ENCODE results near the gene ANXA4.
"Not testable (repeated sequence)": the region's sequence is repeated elsewhere in the genome, so short reads cannot be mapped to it uniquely, and the experiment has no call there.

Gene ANXA4

DNA sequence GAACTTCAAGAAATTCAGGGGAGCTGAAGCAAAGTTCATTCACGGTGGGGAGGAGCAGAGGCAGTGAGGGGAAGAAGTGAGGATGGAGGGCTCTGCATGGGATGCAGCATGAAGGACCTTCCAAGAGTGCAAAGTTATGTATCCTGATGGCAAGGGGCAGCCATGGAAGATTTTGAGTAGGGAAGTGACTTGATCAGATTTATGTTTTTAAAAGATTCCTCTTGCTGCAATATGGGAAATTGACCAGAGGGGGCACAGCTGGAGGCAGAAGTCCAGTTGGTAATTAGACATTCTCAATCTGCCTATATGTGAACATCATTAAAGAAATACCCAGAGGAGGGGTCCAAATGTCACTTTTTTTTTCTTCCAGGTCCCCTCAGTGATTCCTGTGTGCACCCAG is 21.5 kb upstream of the ANXA4 start:
- DNase-seq (ENCODE audit: low read depth), result no peak

DNA sequence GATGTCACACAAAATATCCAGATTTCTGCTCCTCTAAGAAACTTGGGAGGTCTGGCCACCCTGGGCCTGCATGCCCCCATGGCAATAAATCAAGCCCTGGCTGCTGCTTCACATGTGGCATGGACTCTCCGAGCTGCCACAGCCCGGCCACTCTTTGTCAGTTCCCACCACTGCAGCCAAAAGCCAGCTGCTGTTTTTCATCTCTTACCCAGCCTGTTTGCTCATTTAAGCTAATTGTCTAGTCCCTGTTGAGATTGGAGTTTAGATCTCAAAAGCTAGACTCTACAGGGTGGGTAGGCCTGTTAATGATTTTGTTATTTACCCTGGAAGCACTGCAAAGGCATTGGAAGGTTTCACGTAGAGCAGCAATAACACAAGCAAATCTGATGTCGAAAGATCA is 20.9 kb upstream of the ANXA4 start:
- no peak for DNase-seq (ENCODE audit: low read depth)

DNA sequence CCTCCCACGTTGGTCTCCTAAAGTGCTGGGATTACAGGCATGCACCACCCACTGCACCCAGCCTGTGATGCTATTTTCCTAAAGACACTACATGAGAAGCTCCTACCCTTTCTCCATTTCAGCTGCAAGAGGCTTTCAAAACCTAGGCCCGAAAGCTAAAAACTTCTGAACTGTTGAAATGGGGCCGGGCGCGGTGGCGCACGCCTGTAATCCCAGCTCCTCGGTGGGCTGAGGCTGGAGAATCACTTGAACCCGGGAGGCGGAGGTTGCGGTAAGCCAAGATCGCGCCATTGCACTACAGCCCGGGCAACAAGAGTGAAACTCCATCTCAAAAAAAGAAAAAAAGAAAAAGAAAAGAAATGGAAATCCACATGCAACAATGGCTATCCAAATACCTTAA is 18.1 kb upstream of the ANXA4 start:
- DNase-seq (ENCODE audit: low read depth), result no peak

DNA sequence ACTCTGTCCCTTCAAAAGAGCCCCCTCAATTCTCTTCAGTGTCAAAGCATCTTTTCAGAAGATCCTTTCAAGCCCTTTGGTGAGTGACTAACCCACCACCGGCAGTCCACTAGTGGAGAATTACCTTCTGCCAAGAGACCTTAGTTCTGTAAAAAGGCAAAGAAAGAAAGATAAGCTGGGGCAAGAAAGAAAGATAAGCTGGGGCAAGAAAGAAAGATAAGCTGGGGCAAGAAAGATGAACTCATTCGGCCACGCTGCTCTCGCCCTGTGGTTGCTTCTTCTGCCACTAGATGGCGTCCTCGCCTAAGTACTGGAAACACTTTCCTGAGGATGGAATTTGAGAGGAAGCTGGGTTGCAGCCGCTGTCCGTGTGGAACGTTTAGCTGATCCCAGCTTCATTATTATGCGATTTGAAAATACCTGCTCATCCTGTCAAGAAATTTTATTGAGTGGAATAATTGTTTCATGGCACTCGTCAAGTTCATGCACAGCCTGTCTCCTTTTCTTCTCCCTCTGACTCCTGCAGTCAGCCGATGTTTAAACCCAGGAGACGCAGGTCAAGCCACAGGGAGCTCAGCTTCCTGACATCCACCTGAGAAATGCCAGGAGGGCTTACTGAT is 17.3 kb upstream of the ANXA4 start:
- DNase-seq (ENCODE audit: low read depth), result peak; percentile 64

DNA sequence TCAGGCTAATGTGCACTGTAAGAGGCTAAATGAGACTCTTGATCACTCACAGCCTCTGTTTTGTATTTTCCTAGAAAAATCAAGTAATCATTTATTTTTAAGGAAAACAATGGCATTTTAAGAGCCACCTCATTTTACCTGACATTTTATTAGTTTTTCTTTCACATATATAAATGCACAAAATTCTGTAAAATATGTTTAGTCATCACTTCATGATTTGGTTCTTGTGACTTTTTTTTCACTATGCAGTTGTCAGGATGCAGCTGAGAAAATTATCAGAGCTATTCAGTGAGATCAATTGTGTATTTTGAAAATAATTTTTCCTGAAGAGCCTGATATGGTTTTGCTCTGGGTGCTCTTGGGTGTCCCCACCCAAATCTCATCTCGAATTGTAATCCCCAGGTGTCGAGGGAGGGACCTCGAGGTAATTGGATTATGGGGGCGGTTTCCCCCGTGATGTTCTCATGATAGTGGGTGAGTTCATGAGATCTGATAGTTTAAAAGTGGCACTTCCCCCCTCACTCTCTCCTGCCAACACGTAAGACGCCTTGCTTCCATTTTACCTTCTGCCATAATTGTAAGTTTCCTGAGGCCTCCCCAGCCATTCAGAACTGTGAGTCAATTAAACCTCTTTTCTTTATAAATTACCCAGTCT is 16.1 kb upstream of the ANXA4 start:
- no peak for DNase-seq (ENCODE audit: low read depth)

DNA sequence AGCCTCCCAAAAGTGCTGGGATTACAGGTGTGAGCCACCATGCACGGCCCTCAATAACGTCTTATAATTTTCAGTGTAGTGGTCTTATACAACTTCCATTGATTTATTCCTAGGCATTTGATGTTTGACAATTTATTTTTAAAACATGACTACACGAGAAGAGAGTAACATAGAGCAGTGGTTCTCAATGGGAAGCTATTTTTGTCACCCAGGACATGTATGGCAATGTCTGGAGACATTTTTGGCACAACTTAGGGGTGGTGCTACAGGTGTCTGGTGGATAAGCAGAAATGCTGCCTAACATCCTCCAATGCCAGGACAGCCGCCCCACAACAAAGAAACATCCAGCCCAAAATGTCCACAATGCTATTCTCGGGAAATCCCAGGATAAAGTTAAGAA is 12.7 kb upstream of the ANXA4 start:
- no peak for DNase-seq (ENCODE audit: low read depth)

DNA sequence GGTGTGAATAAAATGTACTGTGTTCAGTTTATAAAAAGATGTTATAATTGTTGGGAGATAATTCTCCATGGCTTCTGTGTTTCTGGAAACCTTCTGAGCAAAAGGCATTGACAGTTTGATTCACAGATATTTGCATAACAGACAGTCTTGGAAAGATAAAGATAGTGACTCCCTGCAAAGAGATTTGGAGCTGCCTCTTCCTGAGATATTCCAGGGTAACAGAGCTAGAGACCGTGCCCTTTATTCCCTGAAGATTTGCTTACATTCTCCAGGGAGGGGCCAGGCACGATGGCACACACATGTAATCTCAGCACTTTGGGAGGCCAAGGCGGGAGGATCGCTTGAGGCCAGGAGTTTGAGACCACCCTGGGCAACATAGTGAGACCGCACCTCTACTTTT is 12.2 kb upstream of the ANXA4 start:
- DNase-seq (ENCODE audit: low read depth), result no peak

DNA sequence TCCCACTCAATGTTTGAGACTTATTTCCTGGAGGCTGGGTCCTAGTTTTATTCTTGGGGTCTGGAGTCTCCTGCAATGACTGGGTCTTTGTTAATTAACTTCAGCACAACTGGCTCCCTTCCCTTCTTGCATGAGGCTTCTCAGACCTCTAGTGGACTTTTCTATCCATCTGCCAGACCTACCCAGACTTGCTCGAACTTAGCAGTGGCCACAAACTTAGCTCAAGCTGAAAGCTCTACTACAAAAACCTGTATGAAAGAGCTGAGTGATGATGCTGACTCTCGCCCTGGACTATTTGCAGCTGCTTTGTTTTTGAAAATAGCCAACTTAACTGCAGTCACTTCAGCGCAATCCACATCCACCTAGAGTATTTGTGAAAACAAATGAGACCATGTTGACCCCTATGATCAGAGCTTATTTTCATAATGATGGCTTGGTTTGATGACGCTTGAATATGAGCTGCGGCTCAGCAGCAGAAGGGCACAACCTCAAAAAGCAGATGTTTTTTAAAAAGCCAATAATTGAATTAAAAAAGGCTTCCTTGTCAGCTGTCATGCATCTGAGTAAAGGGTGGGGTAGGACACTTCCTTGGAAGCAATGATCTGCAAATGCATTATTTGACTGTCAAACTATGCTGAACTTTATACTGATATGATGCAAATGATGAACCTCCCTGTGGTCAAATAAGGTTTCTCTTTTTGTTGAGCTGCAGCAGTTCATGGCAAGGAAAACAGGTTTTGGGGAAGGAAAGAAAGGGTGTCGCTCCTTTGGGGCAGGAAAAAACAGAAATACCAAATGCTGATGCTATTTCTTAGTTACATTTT is 10.6 kb upstream of the ANXA4 start:
- no peak for DNase-seq (ENCODE audit: low read depth)

DNA sequence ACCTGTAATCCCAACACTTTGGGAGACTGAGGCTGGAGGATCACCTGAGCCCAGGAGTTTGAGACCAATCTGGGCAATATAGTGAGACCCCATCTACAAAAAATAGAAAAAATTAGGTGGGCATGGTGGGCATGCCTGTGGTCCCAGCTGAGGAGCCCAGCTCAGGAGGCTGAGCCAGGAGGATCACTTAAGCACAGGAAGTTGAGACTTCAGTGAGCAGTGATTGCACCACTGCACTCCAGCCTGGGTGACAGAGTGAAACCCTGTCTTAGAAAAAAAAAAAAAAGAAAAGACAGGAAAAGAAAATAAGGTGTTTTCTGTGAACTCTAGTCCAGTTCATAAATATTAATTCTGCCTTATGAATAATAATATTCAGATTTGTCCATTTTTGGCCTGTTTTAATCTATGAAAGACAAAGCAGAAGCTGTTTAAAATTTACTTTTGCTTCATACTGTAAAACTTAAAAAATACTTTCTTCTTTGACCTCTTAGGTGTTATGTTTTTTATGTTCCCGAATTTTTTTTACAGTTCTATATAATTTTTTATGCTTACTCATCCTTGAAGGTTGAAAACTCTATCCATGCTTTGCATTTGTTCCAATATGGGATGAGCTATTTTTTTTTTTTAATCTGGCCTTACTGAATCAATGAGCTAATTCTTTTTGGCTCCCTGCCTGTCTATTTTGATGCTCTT is 8.4 kb upstream of the ANXA4 start:
- no peak for DNase-seq (ENCODE audit: low read depth)

DNA sequence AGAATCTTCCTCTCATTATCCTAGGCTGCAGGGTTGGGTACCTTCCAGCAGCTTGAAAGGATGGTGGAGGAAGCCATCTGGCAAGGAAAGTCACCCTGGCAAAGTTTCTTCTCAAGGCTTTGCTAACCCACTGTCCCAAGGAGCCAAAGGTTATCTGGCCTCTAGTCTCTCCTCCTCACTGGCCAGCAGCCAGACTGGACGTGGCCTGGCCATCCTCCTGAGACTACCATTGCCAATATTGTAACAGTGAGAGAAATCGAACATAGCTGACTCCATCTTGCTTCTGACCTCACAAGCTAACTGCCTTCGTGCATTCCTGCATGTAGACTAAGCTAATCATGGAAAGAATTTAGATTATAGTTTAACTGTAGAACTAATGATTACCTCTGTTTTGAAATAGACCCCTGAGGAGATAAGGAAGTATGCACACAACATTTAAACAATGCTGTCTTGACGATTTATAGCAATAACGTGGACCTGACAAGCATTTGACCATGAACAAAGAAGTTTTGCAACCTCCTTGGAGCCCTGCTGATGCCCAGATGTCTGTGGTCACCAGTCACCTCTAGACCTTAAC is 7.8 kb upstream of the ANXA4 start:
- DNase-seq (ENCODE audit: low read depth), result no peak

DNA sequence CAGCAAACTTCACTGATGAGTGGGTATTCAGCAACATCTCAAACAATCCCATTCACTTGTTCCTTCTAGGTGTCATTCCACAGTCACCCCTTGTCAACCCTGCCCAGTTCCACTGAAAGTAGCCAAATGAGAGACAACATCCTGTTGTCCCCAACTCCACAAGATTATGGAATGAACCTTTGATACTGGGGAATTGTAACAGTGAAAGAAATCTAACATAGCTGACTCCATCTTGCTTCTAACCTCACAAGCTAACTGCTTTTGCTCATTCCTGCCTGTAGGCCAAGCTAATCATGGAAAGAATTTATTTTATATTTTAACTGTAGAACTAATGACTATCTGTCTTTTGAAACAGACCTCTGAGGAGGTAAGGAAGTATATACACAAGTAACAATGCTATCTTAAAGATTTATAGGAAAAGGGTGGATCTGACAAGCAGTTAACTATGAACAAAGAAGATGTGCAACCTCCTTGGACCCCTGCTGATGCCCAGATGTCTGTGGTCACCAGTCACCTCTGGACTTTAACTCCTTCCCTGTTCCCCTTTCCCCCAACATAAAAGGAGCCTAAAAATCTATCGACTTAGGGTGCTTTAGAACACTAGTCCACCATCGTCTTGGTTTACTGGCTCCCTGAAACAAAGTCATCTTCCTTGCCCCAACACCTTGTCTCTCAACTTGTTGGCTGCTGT is 6.9 kb upstream of the ANXA4 start:
- DNase-seq (ENCODE audit: low read depth), result no peak

DNA sequence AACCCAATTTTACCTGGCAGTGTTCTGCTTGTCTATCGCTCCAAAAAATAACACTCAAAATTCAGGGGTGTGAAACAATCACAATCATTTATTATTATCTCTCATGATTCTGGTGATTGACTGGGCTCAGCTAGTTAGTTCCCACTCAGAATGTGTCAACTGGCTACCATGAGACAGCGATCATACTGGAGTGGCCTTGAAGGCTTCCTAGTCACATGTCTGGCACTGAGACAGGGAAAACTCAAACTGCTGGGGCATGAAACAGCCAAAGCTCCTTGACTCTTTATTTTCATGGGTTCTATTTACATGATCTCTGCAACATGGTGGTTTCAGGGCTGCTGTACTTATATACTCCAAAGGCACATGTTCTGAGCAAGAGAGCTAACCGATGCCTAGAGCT is 6.2 kb upstream of the ANXA4 start:
- DNase-seq (ENCODE audit: low read depth), result no peak

DNA sequence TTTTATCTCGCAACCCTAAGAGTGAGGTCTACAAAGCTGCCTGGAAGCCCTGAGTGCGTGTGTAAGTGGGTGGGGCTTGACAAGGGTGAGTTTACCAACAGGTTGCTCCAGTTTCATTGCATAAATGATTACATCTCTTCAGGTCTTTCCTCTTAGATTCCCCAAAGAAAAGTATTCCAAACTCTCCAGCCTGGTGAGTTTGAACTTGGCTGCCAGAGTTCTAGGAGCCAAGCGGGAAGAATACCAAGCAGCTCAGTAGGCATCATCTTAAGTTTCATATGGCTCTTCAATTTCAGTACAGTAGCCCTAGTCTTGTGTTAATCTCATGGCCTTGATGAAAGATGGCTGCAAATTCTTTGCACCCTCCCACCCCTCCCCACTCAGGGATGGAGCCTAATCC is 3.8 kb upstream of the ANXA4 start:
- DNase-seq (ENCODE audit: low read depth), result not testable (repeated sequence)

DNA sequence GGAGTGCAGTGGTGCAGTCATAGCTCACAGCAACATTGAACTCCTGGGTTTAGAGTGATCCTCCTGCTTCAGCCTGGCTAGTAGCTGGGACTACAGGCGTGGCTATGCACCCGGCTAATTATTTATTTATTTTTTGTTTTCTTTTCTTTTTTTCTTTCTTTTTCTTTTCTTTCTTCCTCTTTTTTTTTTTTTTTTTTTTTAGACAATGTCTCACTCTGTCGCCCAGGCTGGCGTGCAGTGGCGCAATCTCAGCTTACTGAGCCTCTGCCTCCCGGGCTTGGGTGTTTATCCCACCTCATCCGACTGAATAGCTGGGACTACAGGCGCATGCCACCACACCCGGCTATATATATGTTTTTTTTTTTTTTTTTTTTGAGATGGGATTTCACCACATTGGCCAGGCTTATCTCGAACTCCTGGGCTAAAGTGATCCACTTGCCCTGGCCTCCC is 1.4 kb upstream of the ANXA4 start:
- DNase-seq (ENCODE audit: low read depth), result peak; percentile 28

DNA sequence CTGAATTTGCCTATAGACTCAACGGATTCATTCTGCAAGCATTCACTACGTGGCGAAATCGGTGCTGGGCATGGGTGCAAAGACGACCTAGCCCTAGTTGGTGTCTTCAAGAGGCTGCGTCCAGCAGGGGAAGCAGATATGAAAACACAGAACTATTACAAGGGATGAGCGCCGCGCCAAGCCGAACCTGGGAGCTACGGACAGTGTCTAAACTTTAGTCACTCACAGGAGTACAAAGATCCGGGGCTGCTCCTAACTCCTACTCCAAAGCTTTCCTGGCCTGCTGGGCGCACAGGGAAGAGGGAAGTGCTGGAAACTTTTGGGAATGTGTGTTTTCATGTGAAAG is 732 bp upstream of the ANXA4 start:
- peak; percentile 78 for DNase-seq (ENCODE audit: low read depth)

DNA sequence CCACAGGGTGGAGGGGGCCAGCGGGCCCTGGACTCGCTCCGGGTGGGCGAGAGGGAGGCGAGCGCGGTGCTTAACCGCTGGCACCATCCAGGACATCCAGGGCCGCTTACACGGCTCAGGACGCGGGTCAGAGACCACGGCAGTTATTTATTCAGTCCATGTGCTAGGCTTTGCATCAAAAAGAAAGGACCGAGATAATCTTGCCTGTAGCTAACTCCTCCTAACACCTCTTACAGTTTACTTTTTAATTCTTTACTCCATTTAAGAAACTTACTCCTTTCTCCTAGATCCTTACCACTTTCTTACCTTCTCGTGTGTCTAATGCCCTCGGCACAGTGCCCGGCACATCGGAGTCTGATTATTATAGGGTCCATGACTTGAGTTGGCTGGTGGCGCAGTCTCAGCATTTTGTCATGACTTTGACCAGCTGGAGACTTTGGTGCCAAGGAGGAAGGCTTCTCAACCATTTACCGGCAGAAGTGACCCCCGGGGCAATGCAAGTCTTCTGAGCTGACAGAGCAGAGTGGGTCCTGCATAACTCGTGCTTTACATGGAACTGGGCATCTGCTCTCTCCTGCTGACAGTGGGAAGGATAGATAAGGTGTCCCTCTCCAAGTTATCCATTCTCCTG is 503 bp downstream of the ANXA4 start:
- no peak for DNase-seq (ENCODE audit: low read depth)

DNA sequence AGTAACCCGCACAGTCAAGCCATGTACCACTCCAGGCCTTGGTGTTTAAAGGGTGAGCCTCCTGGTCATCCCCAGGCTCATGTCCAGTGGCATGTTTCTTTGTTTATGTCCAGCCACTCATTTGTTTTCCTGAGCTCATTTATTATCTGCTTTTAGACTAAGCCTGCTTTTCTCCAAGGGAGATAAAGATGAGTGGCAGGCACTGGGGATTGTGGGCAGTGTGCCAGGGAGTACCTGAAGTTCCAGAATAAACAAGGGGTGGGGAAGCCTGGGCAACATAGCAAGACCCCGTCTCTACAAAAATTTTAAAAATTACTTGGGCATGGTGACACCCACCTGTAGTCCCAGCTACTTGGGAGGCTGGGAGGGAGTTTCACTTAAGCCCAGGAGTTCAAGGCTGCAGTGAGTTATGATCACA is 1.9 kb downstream of the ANXA4 start:
- DNase-seq (ENCODE audit: low read depth), result peak; percentile 27

DNA sequence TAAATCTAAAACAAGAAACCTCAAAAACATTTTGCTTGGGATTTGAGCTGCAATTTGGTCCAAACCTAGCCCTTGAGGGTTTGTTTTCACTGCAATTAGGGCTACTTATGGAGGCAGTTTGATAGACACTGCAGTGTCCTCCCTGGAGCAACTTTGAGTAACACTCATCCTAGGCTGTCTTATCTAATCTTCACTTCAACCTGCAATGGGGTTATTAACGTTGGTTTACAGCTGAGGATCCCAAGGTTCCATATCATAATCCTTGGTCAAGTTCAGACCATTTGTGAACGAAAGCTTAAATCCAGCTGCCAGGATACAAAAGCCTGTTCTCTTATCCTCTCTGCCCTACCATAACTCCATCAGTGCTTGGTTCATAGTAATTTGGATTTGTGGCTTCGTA is 2.5 kb downstream of the ANXA4 start:
- peak; percentile 49 for DNase-seq (ENCODE audit: low read depth)

DNA sequence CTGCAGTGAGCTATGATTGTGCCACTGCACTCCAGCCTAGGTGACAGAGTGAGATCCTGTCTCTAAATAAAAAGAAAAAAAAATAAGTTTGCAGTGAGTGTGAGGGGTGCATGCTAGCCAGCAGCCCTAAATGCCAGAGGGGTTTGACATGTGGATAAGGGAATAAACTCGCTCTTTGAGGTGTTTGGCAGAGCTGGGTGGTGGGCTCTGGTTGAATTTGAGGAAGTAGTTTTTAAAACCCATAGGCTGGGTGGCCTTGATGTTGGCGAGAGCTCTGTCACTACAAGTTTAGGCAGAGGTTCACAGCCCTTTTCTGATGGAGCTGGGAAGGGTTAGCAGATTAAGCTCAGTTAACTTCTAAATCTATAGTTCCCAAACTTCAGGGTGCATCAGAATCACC is 3.1 kb downstream of the ANXA4 start:
- no peak for DNase-seq (ENCODE audit: low read depth)

DNA sequence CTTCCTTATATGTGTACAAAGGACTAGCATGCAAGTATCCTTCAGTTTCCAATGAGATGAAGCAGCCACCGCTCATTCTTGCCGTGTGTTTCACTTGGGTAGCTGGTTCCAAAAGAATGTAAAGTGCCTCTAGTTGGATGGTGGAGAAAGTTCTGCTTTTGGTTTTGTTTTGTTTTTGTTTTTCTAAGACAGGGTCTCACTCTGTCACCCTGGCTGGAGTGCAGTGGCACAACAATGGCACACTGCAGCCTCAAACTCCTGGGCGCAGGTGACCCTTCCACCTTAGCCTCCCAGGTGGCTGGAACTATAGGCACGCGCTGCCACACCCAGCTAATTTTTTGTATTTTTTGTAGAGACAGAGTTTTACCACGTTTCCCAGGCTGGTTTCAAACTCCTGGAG is 8.3 kb downstream of the ANXA4 start:
- DNase-seq (ENCODE audit: low read depth), result no peak

DNA sequence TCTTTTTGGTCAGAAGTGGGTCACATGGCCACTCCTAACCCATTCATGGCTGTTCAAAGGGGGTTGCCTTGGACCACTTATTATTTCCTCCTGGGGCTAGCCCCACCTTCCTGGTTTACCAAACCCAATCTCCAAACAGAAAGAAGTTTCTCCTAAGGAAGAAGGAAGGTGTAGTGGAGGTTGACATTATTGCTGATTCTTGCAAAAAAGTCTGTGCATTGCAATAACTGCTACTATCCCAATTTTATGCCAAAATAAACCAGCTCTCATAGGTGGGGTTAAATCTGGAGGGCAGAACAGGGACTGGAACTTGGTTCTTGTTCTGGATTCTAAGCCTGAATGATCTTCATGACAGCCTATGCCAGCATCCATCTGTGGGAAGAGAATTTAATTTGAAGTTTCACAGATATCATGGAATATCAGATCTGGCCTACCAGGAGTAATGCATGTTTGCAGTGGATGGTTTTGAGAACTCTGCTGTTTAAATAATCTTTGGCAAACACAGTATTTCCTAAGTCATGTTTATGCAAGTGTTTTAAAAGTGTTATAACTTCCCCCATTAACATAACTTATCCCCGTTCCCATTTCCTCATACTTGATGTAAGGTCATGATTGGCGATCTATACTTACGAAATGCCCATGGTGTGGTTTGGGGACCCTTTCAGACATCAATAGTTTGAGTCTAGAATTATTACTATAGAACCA is 11.9 kb downstream of the ANXA4 start:
- DNase-seq (ENCODE audit: low read depth), result no peak

Measured in amniotic epithelial cell (primary cell).